Hematopoietic multipotent progenitor cell (in vitro differentiated cells): ENCODE measurements around the gene KAZN. TPM values are rescaled to one million over a fixed set of nuclear protein-coding genes. Genes with fewer than 3 reads are reported as not detected.

Experiments
- DNase-seq, 3 donors: peaks; one replicate each; pipeline ENCODE4 v3.0.0-alpha.2; 2011 to 2015; ENCODE audit warnings: low read depth in 2 of 3, low spot score in 2 of 3
- total RNA-seq: library from RNA; depleted of rRNA; stranded (reverse); fragments of >200 nt; gene quantifications from one replicate; pipeline ENCODE4 v1.2.3, GENCODE V29; 2012

KAZN gene
- total RNA-seq, 1 donor: 0.54 TPM

DNA sequence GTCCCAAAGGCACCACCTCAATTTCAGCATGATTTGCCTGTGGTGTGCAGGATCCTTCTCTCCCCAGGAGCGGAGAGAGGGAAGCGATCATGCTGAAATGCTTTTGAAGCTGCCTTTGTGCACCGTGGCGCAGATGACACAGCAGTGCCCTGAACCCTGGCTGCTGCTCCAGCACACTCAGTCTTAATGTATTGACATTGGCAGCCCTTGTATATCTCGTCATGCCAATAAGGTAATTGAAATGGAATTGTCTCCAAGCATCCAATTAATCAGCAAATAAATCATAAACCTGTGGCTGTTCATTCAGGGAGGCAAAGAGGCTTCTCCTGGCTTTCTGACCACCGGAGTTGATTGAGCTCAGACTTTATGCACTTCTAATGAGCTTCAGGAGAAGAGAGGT lies 139.8 kb downstream of the KAZN start:
- DNase-seq: no peak

GRCh38 chr1:14738647-14739046 lies 140.2 kb downstream of the KAZN start:
- DNase-seq: no peak

DNA sequence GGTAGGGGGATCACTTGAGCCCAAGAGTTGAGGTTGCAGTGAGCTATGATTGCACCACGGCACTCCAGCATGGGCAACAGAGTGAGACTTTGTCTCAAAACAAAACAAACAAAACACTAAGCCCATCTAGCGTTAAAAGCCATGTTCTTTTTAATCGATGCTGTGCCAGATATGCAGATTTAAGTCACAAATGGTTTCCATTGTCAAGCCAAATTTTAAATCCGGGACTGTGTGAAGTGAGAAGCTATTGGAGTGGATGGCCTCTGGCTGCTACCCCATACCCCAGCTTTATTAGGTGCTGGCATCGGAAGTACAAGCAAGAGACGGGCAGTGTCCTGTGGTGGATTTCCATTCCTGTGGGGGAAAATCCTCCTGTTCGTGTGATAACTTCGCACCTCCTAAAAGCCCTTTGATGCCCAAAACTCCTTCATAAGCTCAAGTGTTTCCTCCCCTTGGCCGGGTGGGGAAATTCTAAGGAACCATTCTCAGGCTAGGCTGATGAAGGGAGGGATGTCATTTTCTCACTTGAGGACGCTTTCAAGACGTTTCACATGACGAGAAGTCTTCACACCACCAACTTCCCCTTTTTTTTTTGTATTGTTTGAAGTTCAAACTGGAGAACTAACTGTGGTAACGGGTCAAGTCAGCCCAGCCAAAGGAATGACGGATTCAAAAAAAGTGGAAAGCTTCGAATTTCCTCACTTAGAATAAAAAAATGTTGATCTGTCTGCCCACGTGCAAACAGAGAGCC lies 140.8 kb downstream of the KAZN start:
- DNase-seq: peak in 2 of 3 donors; percentile 60 to 86

DNA sequence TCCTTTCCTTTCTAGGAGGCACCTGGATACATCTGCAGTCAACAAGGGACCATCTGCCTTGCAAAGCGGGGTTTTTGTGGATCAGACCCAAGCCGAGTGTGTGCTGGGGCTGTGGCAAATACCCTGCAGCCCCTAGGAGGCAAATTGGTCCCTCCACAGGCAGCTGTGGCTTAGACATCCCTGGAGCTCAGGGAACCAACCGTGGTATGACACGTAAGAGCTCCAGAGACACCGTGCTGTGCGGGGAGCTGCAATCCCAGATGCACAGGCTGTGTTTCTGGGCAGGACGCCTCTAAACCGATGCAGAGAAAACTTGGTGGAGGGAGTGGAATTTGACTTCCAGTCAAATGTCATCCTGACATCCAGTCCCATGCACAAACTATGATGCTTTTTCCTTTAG lies 141.5 kb downstream of the KAZN start:
- DNase-seq: no peak

- no peak for DNase-seq
Observed at GRCh38 chr1:14741082-14741481, 142.6 kb downstream of the KAZN start.

DNA sequence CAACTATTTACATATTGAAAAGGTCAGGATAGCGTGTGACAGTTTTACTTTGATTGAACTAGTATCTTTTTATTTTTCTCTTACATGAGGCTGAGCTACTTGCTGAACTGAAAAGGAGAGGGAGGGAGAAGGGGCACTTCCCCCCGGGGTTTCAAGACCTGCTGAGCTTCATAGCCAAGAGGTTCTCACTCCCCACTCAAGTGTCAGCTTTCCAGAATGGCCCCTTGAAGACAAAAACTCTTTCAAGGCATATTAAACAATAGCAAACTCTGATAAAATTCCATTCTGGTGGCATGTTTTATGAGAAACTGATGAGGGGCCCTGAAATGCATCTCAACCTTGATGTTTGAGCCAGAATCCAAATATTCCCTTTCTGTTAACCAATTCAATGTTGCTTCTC lies 143.0 kb downstream of the KAZN start:
- no peak for DNase-seq

DNA sequence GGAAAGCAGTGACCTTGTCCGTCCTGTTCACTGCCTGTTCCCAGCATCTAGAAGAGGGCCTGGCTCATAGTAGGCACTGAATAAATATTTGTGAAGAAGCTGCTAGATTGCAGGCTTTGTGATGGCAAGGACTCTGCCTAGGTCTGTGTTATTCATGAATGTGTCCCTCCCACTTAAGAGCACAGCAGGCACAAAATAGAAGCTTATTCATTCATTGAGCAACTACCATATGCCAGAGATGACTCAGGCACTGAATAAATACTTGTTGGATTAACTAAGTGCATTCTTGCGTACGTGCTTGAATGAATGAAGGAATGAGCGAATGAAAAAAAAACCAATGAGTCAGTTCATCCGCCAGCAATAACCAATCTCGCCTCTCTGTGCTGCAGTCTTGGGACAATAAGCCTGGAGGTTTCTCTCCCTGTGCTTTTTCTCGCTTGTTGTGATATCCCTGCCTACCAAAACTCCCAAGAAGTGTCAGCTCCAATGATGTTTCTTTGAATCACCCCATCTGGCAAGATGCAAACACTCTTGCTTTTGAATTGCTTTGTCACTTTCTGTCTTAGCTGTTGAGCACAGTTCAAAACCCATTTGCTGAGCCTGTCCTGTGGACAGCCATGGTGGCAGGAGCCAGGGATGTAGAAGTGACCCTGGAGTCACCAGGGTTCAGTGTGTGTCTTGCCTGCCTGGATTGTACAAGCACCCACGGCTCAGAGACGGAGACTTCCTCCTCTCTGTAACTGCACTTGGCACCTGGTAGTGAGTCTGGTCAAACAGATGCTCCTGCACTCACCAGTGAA lies 143.9 kb downstream of the KAZN start:
- DNase-seq: no peak

DNA sequence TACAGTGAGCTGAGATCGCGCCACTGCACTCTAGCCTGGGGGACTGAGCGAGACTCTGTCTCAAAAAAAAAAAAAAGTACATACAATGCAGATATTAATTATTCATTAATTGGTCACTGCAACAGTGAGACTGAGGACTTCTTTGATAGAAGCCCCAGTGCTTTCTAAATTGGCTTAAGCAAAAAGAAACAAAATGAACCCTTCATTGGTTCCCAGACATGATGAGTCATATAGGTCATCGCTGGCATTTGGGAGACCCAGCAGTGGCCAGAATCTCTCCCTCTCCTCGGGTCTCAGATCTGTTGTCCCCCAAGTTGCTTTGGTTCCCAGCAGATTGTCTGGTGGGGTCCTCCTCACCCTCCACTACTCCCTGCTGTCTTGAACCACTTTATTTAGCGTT lies 144.9 kb downstream of the KAZN start:
- DNase-seq: no peak

DNA sequence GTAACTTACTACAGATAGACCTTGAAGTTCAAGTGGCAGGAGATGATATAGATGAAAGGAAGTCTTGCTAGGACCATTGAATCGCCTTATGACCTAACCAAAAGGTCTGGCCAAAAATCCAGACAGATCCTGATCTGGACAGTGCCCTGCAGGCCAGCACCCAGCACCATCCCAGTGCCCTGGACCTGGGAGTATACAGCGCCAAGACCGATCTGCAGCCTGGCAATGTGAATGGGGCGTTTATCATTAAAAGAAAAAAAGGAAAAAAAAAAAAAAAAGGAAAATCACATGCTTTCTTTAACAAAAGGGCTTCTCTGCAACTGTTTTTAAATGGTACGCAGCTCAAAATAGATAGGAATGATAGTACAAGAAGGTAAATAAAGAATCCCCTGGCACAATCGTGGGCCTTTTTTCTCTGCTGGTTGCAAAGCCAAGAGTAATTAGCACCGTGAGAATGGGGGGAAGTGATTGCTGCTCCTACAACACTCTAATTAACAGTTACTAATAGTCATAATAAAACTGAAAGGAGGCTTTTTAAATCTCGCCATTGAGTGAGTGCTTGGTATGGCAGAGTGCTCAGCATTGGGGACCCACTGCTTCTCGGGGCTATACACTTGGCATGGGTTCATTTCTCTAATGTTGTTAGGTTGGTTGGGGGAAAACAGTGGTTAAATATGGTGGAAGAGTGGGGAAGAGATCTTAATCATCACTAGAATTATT lies 146.7 kb downstream of the KAZN start:
- DNase-seq: no peak

DNA sequence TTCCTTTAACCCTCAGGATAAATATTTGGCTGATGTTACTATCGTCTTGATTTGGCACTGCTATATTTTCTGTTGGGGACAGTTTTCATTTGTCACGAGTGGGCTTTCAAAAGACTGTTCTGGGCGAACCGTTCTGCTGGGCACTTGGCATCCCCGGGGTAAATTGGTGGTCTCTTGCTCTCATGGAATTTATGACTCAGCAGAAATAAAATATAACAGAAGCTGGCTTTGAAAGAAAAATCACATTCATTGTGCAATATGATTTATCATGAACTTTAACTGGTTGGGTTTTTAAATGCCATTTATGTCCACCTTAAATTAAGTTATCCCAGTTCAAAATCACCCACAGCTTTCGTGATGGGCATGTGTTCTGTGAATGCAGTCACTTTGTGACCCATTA lies 147.3 kb downstream of the KAZN start:
- no peak for DNase-seq

GRCh38 chr1:14746393-14746792 lies 147.9 kb downstream of the KAZN start:
- DNase-seq: no peak

DNA sequence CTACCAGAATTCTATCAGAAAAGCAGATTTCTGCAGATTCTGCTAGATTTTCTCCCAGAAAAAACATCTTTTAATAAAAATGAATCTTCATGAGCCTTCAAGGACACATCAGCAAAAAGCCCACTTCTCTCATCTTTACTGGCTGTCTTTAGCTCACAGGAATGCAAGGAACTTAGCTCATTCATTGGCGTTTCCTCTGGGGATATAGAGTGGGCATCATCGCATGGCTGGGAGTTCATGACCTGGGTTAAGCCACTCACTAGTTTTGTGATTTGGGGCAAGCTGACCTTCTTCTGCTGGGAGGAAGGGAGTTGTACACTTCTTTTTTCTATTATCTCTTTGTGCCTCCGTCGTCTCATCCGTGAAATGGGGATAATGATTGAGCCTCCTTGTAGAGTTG lies 149.7 kb downstream of the KAZN start:
- no peak for DNase-seq

GRCh38 chr1:14748977-14749376 lies 150.5 kb downstream of the KAZN start:
- no peak for DNase-seq

DNA sequence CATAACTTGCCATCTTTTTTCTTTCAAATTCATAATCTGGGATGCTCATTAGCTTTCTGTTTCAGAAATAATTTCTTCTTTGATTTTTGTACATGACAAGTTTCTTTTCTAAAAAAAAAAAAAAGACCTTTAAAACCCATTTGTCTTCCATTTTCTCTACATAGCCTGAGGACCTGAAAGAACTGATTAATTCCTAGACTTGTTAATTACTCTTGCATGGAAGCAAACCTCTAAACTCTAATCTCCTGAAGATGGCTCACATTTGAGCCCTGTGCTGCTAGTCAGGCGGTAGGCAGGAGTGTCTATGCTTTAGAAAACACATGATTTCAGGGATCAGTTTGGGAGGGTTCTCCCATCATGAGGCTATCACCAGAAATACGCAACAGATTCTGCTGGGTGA lies 152.0 kb downstream of the KAZN start:
- DNase-seq: no peak

DNA sequence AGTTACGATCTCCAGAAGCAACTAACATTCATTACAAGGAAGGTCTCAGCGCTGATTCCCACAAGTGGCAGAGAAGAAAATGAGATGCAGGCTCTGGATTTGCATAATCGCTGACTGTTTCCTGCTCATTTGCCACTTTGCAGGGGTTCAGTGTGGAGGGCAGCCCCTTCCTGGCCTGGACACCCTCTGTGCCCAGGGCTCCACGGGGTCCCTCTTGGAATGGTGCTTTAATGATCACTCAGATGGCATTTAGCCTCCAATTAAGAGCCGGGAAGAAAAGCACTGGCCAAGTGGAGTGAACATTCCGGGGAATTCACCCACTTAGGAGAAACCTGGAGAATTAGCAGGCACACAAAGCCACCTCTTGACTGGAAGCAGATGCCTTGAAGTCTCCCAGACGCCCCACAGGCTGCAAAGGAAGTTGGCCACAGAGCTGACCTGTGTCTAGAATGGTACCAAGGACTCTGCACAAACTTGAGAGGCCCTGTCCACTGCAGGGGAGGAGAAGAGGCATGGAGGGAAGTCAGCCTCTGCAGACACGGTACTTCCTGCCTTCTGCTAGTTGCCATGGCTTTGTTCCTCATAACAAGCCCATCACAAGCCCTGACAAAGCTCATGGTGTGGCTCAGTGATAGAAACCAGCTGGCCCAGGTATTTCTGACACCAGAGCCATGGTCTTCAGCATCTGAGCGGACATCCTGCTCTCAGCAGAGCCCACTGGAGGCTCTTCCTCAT lies 157.2 kb downstream of the KAZN start:
- peak in 2 of 3 donors; percentile 58 to 85 for DNase-seq

- no peak for DNase-seq
Observed at GRCh38 chr1:14756589-14757285, 158.3 kb downstream of the KAZN start.

GRCh38 chr1:14757286-14757625 lies 158.8 kb downstream of the KAZN start:
- DNase-seq: no peak

GRCh38 chr1:14759042-14759818 lies 160.7 kb downstream of the KAZN start:
- DNase-seq: no peak

- DNase-seq: no peak
Observed at GRCh38 chr1:14759843-14760242, 161.4 kb downstream of the KAZN start.

DNA sequence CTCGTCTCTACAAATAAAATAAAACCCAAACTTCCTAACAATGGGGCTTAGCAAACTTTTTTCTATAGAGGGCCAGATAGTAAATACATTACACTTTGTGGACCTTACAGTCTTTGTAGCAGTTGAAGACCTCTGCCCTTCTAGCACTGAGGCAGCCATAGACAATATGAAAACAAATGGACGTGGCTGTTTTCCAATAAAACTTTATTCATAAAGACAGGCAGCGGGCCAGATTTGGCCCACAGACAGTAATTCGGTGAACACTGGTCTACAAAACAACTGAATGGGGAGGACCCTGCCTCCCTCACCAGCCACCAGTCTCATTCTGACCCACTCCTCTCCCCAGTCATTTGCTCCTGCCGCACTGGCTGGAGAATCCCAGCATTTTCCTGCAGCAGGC lies 162.3 kb downstream of the KAZN start:
- no peak for DNase-seq
